DMS 273 (cell line): ENCODE results near the gene SRC.
A peak's percentile ranks its signal among the peaks of the same experiment; 100 is the strongest.

Experiments
- DNase-seq: peaks from one replicate; lab custom pipeline; 2025; ENCODE audit not compliant: unreplicated experiment; lab: John Stamatoyannopoulos, UW

SRC gene

GRCh38 chr20:37422791-37423286 is 76.9 kb downstream of the SRC start:
- DNase-seq, result no peak

GRCh38 chr20:37423545-37423944 is 77.6 kb downstream of the SRC start:
- no peak for DNase-seq

- DNase-seq, result no peak
These were observed 78.3 kb downstream of the SRC start for GRCh38 chr20:37424062-37424851.

- DNase-seq, result no peak
These were observed 79.2 kb downstream of the SRC start for GRCh38 chr20:37425103-37425625.

GRCh38 chr20:37426106-37426505 is 80.2 kb downstream of the SRC start:
- DNase-seq, result peak; percentile 66

GRCh38 chr20:37426978-37427377 is 81.0 kb downstream of the SRC start:
- DNase-seq, result no peak

- no peak for DNase-seq
These were observed 84.1 kb downstream of the SRC start for GRCh38 chr20:37430044-37430443.

- DNase-seq, result no peak
These were observed 85.0 kb downstream of the SRC start for GRCh38 chr20:37430778-37431460.

GRCh38 chr20:37431786-37432185 is 85.8 kb downstream of the SRC start:
- no peak for DNase-seq

GRCh38 chr20:37432606-37433005 is 86.7 kb downstream of the SRC start:
- DNase-seq, result no peak

GRCh38 chr20:37435607-37436006 is 89.7 kb downstream of the SRC start:
- no peak for DNase-seq

GRCh38 chr20:37436527-37437186 is 90.7 kb downstream of the SRC start:
- DNase-seq, result no peak

- no peak for DNase-seq
These were observed 91.7 kb downstream of the SRC start for GRCh38 chr20:37437676-37438075.

GRCh38 chr20:37438464-37439222 is 92.7 kb downstream of the SRC start:
- DNase-seq, result no peak

- DNase-seq, result no peak
These were observed 93.4 kb downstream of the SRC start for GRCh38 chr20:37439223-37439933.

GRCh38 chr20:37441023-37441422 is 95.1 kb downstream of the SRC start:
- DNase-seq, result no peak

- no peak for DNase-seq
These were observed 96.6 kb downstream of the SRC start for GRCh38 chr20:37442547-37442946.

GRCh38 chr20:37442986-37443385 is 97.0 kb downstream of the SRC start:
- DNase-seq, result no peak

GRCh38 chr20:37443596-37443995 is 97.7 kb downstream of the SRC start:
- DNase-seq, result no peak

- DNase-seq, result no peak
These were observed 99.1 kb downstream of the SRC start for GRCh38 chr20:37445041-37445440.
